Activated naive CD8-positive, alpha-beta T cell treated with anti-CD3 and anti-CD28 coated beads, Interleukin-2, amount 10 ng/mL, durations not matched to agents 7 days and 5 days (primary cell): Measurements from ENCODE around the gene PADI2. TPM values are rescaled to one million over a fixed set of nuclear protein-coding genes. Genes with fewer than 3 reads are reported as not detected.
"Not testable (repeated sequence)": the region's sequence is repeated elsewhere in the genome, so short reads cannot be mapped to it uniquely, and the experiment has no call there.

Experiments
- ATAC-seq: fragments of 150-1000 bp; cut with Tn5 transposase; one replicate; pipeline ENCODE4 v1.10.0; 2021; ENCODE audit warnings: low read depth, moderate library complexity
- POLR2A ChIA-PET: fragments of 350-600 bp; sonication (Branson Sonifier 250); formaldehyde crosslinking; loops from one replicate; lab custom pipeline; 2021; ENCODE audit warnings: antibody characterized with exemption; lab: Charles Lee
- DNase-seq: peaks from one replicate; pipeline ENCODE4 v3.0.0; 2021
- H3K27ac Mint-ChIP-seq: one replicate; pipeline ENCODE4 v1.8.0; 2022; ENCODE audit warnings: mild to moderate bottlenecking, mixed read lengths
- H3K27me3 Mint-ChIP-seq: one replicate; pipeline ENCODE4 v1.8.0; 2022; ENCODE audit warnings: mild to moderate bottlenecking, moderate library complexity, mixed read lengths
- H3K36me3 Mint-ChIP-seq: one replicate; pipeline ENCODE4 v1.8.0; 2021; ENCODE audit warnings: mild to moderate bottlenecking, mixed read lengths
- H3K4me1 Mint-ChIP-seq: one replicate; pipeline ENCODE4 v1.8.0; 2021; ENCODE audit warnings: mixed read lengths
- H3K4me3 Mint-ChIP-seq: one replicate; pipeline ENCODE4 v1.8.0; 2022; ENCODE audit warnings: mild to moderate bottlenecking, moderate library complexity, mixed read lengths
- H3K9me3 Mint-ChIP-seq: one replicate; pipeline ENCODE4 v1.8.0; 2021; ENCODE audit warnings: mixed read lengths
- total RNA-seq, 2 experiments: library from RNA; stranded (reverse); gene quantifications; one replicate each; pipeline ENCODE4 v1.2.3, GENCODE V29; 2021

PADI2 gene
- total RNA-seq, 2 experiments from 2014 or later = 0.08 to 0.23 TPM

GRCh38 chr1:17062751-17063150, 56.5 kb downstream of the PADI2 start:
- H3K4me1 Mint-ChIP-seq, H3K9me3 Mint-ChIP-seq, H3K4me3 Mint-ChIP-seq, H3K36me3 Mint-ChIP-seq, H3K27me3 Mint-ChIP-seq, DNase-seq, H3K27ac Mint-ChIP-seq: not testable (repeated sequence)
- POLR2A ChIA-PET = interaction anchor here (0.6 kb wide), 1 partner anchor 8 kb away, joined by 3 read pairs; no protein-coding TSS in a partner anchor
- peak; percentile 38 for ATAC-seq

DNA sequence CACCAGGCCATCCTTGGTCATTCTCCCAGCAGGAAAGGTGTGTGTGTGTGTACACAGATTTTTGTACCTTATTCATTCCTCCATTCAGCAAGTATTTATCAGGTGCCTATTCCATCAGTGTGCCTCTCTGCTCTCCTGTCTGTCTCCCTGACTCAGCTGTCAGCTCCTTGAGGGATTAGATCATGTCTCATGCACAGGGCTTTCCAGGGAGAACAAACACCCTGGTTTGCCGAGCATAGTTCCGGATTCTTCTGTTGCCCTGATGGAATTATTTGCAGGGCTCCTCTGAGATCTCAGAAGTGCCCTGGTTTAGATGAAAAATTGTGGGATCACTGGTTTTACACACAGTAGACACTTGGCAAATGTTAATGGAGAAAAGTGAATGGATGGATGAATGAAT, 57.4 kb downstream of the PADI2 start:
- POLR2A ChIA-PET = no interaction called here

DNA sequence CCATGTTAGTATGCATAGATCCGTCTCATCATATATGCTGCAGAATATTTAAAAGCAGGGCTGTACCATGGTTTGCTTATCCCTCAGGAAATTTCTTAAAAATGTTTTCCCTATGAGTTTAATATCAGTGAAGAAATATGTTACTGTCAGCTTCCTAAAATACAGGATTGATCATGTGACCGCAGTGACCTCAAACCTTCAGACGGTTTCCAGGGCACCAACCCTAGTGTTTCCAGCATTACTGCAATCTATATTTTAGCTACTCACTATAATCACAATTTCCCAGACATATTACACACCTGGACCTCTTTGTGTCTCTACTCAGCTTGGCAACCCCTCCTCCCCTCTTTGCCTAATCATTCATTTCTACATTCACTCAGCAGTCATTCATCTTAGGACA, 57.8 kb downstream of the PADI2 start:
- POLR2A ChIA-PET = no interaction called here
- Mint-ChIP-seq H3K4me3 (no peak overlapping the region), H3K9me3 (peaks cover 1% of the 10 kb centered on the region), H3K27ac (no peak overlapping the region), H3K4me1 (peaks cover 6% of the 10 kb centered on the region), H3K27me3 (peaks cover 9% of the 10 kb centered on the region), H3K36me3 (no peaks in the 10 kb centered on the region)
- ATAC-seq = no peak
- DNase-seq = no peak

More for the DNA sequence above, 57.4 kb downstream of the PADI2 start:
- Mint-ChIP-seq H3K27me3 (peaks cover 9% of the 10 kb centered on the region), H3K27ac (no peak overlapping the region), H3K9me3 (peaks cover 1% of the 10 kb centered on the region), H3K4me1 (peaks cover 9% of the 10 kb centered on the region), H3K36me3 (no peaks in the 10 kb centered on the region), H3K4me3 (no peak overlapping the region)
- DNase-seq (no peak), ATAC-seq (no peak)

GRCh38 chr1:17060306-17060749, 58.9 kb downstream of the PADI2 start:
- peaks cover 1% of the 10 kb centered on the region for H3K9me3 Mint-ChIP-seq
- DNase-seq (no peak), ATAC-seq (no peak)
- peaks cover 9% of the 10 kb centered on the region for H3K27me3 Mint-ChIP-seq
- POLR2A ChIA-PET = no interaction called here
- H3K4me3 Mint-ChIP-seq = no peak overlapping the region
- peaks cover 6% of the 10 kb centered on the region for H3K4me1 Mint-ChIP-seq
- H3K27ac Mint-ChIP-seq = no peak overlapping the region
- H3K36me3 Mint-ChIP-seq = no peaks in the 10 kb centered on the region

DNA sequence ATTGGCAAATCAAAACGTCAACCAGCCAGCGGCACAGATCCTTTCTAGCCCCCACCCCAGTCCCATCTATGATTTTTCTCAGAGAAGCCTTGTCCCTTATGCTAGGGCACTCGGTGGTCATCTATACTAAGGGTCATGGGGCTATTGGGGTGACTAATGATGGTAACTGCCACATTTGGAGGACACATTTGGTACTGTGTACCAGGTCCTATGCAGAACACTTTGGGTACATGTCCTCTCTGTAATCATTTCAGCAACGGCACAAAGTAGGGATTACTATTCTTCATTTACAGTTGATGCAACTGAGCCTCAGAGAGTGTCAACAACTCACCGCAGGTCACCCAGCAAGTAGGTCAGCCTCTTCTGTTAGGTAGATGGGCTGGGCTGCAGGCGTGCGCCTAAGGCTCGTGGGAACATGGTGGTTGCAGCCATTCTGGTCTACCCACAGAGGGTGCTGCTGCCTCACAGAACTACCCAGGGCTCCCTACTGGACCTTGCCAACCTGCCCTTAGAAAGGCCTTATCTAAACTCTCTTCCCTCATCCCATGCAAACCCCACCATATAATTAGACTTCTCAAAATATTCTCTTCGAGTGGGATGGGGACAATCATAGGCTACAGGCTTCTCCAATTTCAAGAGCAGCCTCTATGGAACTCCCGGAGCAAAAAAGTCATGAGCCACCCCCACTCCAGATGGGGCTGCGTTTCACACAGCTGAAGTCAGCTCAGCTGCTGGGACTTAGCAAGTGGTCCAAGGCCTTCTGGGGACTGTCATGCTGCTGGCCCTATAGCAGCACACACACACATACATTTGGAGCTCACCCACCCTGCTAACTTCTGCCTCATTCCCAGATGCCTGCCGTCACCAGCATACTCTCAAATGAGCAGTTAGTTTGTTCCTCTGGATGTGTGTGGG, 59.6 kb downstream of the PADI2 start:
- peak; percentile 82 for ATAC-seq
- H3K4me3 Mint-ChIP-seq = no peak overlapping the region
- DNase-seq = peak; percentile 52
- peaks cover 9% of the 10 kb centered on the region for H3K27me3 Mint-ChIP-seq
- no peak overlapping the region for H3K27ac Mint-ChIP-seq
- H3K4me1 Mint-ChIP-seq = peaks cover 6% of the 10 kb centered on the region
- H3K9me3 Mint-ChIP-seq = peaks cover 1% of the 10 kb centered on the region
- no peaks in the 10 kb centered on the region for H3K36me3 Mint-ChIP-seq
- POLR2A ChIA-PET = no interaction called here

DNA sequence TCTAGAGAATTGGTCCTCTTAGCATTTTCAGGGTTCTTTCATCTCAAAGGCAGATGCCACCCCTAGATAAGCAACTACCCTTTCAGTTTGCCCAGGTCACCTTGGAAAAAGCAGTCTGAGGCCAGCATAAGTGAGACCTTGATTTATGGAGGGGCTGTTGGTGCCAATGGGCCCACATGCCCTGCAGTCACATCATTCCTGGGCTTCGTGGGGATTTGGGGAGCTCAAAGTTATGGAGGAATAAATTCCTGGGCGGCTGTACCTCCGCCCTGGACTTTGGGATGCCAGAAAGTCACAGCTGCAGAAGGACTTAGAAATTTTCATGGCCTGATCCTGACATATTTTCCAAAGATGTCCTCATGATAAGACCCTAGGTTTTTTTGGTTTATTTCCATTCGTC, 62.7 kb downstream of the PADI2 start:
- no peak for ATAC-seq
- H3K4me3 Mint-ChIP-seq = no peak overlapping the region
- no peaks in the 10 kb centered on the region for H3K36me3 Mint-ChIP-seq
- POLR2A ChIA-PET = interaction anchor here (0.7 kb wide), 1 partner anchor 153 kb away, joined by 3 read pairs; no protein-coding TSS in a partner anchor
- no peak for DNase-seq
- H3K4me1 Mint-ChIP-seq = peaks cover 11% of the 10 kb centered on the region
- H3K27me3 Mint-ChIP-seq = peaks cover 9% of the 10 kb centered on the region
- no peak overlapping the region for H3K27ac Mint-ChIP-seq
- no peaks in the 10 kb centered on the region for H3K9me3 Mint-ChIP-seq

DNA sequence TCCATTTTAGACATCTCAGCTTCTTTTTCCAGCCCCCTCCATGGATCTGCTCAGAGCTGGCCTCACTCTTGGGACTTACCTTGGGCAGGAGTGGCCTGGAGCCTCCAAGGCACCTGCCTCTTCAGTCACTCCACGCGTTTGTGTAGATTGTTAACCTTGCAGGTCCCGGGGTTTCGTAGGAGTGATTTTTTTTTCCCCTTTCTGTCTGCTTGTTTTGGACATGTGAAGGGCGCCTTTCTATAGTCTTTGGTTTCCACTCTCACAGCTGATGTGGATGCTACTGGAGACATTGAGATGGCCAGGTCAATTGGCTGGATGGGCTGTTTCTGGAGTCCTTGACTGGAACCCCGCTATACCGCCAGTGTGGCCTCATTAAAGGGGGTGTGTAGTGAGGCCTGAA, 63.5 kb downstream of the PADI2 start:
- peaks cover 9% of the 10 kb centered on the region for H3K27me3 Mint-ChIP-seq
- H3K4me1 Mint-ChIP-seq = peaks cover 16% of the 10 kb centered on the region
- no peak overlapping the region for H3K4me3 Mint-ChIP-seq
- ATAC-seq (no peak), DNase-seq (no peak)
- no peaks in the 10 kb centered on the region for H3K9me3 Mint-ChIP-seq
- POLR2A ChIA-PET = no interaction called here
- H3K27ac Mint-ChIP-seq = no peak overlapping the region
- no peaks in the 10 kb centered on the region for H3K36me3 Mint-ChIP-seq

DNA sequence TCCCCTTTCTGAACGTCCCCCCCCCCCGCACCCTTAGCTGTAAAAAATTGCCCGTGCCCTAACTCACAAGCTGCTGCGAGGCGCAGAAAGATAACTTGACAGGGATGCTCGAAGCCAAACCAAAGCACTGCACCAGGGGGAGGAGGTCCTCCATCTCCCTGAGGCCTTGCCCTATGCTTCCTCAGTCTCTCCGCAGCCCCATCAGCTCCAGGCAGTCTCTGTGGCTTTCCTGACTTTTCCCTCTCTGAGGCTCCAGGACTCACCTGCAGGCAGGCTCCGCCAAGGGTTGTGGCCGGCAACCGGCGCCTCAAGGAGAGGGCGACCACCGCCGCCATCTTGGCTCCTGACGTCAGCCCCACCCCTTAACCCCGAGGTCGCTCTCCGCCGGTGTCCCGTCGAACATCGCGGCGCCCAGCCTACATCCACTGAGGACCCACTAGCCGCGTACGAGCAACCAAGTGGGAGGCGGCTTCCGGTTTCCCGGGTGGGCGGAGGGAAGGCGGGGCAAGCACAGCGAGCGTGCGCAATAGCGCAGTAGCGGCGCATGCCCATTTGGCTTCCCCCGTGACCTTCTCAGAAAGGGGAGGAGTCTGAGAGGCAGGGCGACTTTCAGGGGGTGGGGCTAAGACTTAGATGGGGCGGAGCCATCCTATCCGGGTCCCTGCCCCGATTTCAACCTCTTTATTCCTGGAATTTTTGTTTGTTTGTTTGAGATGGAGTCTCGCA, 65.4 kb downstream of the PADI2 start, which contains the start of gene SDHB:
TSS of gene SDHB (minus strand) at position 348 of the 726 bp plus-strand sequence. CDS start at position 335, 13 bp downstream.
- ATAC-seq = peak; percentile 99
- POLR2A ChIA-PET = interaction anchor here (0.6 to 0.7 kb wide), 2 partner anchors 9 to 851 kb away, joined by 3 read pairs; no protein-coding TSS in a partner anchor
- peak; percentile 99 for DNase-seq
- Mint-ChIP-seq H3K4me1 (peaks cover 16% of the 10 kb centered on the region), H3K27ac (peak within 1 kb of the TSS; percentile 96), H3K36me3 (no peaks in the 10 kb centered on the region), H3K9me3 (no peaks in the 10 kb centered on the region), H3K4me3 (peak within 1 kb of the TSS; percentile 97), H3K27me3 (peaks cover 9% of the 10 kb centered on the region)

- peaks cover 3% of the 10 kb centered on the region for H3K27me3 Mint-ChIP-seq
- POLR2A ChIA-PET = interaction anchor here (0.6 kb wide), 1 partner anchor 850 kb away, joined by 3 read pairs; no protein-coding TSS in a partner anchor
Measured at GRCh38 chr1:17053086-17053684, 66.1 kb downstream of the PADI2 start.

DNA sequence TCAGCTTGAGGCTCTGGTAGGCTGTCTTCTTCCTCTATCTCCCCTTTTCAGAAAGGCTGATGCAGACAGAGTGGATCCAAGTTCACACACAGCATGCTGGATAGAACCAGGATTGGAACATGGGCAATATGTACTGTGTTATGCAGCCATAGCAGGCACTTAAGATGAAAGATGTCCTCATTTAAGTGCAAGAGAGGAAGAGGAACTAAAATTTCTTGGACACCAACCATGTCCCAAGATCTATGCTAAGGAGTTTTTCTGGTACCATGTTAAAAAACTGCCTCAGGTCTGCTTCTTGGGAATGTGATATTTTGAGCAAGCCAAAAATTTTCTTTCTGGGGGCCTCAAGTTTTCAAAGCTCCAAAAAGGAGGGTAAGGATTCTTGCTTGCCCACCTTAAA, 66.6 kb downstream of the PADI2 start:
- Mint-ChIP-seq H3K27me3 (no peaks in the 10 kb centered on the region), H3K9me3 (no peaks in the 10 kb centered on the region), H3K4me1 (peaks cover 19% of the 10 kb centered on the region), H3K4me3 (peak overlapping the region; percentile 97), H3K36me3 (no peaks in the 10 kb centered on the region), H3K27ac (no peak overlapping the region)
- no peak for DNase-seq
- POLR2A ChIA-PET = no interaction called here
- no peak for ATAC-seq

More at GRCh38 chr1:17053086-17053684, 66.1 kb downstream of the PADI2 start:
- Mint-ChIP-seq H3K4me3 (peak overlapping the region; percentile 97), H3K36me3 (no peaks in the 10 kb centered on the region), H3K9me3 (no peaks in the 10 kb centered on the region), H3K27ac (peak overlapping the region; percentile 96), H3K4me1 (peaks cover 16% of the 10 kb centered on the region)
- ATAC-seq (no peak), DNase-seq (no peak)

GRCh38 chr1:17052038-17052437, 67.2 kb downstream of the PADI2 start:
- Mint-ChIP-seq H3K4me3 (peak overlapping the region; percentile 97), H3K27ac (no peak overlapping the region), H3K9me3 (no peaks in the 10 kb centered on the region), H3K36me3 (no peaks in the 10 kb centered on the region), H3K27me3 (no peaks in the 10 kb centered on the region), H3K4me1 (peaks cover 19% of the 10 kb centered on the region)
- ATAC-seq (no peak), DNase-seq (no peak)
- POLR2A ChIA-PET = no interaction called here

DNA sequence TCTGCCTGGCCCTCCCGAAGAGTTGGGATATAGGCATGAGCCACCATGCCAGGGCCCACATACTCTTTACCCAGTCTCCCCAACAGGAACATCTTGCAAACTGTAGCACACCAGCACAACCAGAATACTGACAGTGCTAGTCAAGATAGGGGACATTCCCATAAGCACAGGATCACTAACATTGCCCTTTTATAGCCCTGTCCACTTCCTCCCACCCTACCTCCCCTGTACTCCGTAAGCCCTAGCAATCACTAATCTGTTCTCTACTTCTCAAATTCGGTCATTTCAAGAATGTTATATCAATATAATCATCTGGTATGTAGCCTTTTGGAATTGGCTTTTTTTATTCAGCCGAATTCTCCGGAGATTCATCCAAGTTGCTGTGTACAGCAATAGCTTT, 71.3 kb downstream of the PADI2 start:
- Mint-ChIP-seq H3K27ac (no peak overlapping the region), H3K4me1 (peaks cover 27% of the 10 kb centered on the region), H3K36me3 (peaks cover 5% of the 10 kb centered on the region), H3K9me3 (no peaks in the 10 kb centered on the region), H3K27me3 (no peaks in the 10 kb centered on the region), H3K4me3 (no peak overlapping the region)
- DNase-seq (no peak), ATAC-seq (no peak)
- POLR2A ChIA-PET = interaction anchor here (0.6 kb wide), 1 partner anchor 11 kb away, joined by 3 read pairs; no protein-coding TSS in a partner anchor

DNA sequence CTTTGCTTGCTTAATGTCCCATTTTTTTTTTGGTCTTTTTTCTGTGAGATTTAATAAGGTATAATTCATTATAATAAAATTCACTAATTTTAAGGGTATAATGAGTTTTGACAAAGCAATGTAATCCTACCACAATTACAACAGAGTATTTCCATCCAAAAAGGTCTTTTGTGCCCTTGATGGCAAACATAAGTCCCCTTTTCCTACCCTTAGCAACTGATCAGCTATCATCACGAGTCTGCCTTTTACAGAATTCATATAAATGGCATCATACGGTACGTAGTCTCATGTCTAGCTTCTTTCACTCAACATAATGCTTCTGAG, 73.0 kb downstream of the PADI2 start:
- H3K27ac Mint-ChIP-seq = no peak overlapping the region
- H3K27me3 Mint-ChIP-seq = no peaks in the 10 kb centered on the region
- ATAC-seq (no peak), DNase-seq (no peak)
- POLR2A ChIA-PET = no interaction called here
- no peak overlapping the region for H3K4me3 Mint-ChIP-seq
- peaks cover 10% of the 10 kb centered on the region for H3K36me3 Mint-ChIP-seq
- H3K4me1 Mint-ChIP-seq = peaks cover 16% of the 10 kb centered on the region
- no peaks in the 10 kb centered on the region for H3K9me3 Mint-ChIP-seq
